ENCODE results near the gene ZNF473.

The ZNF473 gene

GRCh38 chr19:50025794-50026549, at the start of gene ZNF473:
Gene ZNF473 (plus strand): TSS chr19:50026005. CDS start chr19:50031083, 5,078 bp downstream.
- peak; percentile 99 for DNase-seq

DNA sequence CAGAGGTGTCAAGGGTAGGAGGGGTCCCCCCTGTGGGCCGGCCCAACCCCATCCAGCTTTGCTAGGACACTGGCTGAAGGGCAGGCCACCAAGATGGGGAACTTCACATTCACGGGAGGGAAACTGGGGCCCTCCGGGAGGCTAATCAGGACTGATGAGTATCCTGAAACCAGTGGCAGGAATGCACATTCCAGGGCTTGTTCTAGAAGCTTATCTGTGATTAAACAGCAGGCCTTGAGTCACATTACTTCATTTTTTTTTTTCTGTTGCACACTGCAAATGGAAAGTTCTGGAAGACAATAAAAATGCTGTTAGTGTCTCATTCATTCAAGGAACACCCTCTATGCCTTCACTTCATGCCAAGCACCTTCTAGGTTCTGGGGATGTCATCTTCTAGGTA, 49.3 kb upstream of the ZNF473 start:
- no peak for DNase-seq

GRCh38 chr19:49977076-49977475, 48.7 kb upstream of the ZNF473 start:
- DNase-seq: no peak

DNA sequence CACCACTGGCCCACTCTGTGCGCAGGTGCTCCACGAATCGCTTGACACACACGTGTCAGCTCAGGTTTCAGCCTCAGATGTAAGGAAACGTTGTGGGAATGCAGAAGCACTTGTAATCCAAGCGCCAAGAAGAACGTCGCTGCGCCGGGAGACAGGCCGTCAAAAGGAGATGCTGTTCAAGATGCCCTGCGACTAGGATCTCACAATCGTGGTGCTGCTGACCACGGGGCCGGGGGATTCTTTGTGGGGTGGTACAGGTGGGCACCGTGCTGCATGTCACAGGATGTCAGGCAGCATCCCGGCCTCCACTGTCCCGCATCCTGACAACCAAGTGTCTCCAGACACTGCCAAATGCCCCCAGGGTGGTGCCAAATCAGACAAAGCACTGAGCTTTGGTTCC, 47.9 kb upstream of the ZNF473 start:
- DNase-seq: no peak

DNA sequence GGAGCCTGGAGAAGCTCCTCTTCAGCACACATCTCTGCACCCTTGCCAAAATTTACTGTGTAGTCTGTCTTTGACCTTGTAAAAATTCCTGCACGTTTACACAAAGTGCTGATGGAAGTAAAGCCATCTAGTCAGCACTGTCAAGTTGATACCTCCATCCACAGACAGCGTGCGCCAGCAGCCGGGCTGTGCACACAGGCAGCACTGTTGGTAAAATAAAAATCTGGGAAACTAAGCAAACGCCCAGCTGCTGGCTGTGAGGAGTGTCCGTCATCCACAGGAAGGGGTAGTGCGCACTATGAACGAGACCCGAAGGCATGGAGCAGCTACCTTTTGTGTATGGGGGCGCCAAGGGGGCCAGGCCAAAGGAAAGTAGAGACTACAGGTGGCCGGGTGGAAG, 47.5 kb upstream of the ZNF473 start:
- no peak for DNase-seq

DNA sequence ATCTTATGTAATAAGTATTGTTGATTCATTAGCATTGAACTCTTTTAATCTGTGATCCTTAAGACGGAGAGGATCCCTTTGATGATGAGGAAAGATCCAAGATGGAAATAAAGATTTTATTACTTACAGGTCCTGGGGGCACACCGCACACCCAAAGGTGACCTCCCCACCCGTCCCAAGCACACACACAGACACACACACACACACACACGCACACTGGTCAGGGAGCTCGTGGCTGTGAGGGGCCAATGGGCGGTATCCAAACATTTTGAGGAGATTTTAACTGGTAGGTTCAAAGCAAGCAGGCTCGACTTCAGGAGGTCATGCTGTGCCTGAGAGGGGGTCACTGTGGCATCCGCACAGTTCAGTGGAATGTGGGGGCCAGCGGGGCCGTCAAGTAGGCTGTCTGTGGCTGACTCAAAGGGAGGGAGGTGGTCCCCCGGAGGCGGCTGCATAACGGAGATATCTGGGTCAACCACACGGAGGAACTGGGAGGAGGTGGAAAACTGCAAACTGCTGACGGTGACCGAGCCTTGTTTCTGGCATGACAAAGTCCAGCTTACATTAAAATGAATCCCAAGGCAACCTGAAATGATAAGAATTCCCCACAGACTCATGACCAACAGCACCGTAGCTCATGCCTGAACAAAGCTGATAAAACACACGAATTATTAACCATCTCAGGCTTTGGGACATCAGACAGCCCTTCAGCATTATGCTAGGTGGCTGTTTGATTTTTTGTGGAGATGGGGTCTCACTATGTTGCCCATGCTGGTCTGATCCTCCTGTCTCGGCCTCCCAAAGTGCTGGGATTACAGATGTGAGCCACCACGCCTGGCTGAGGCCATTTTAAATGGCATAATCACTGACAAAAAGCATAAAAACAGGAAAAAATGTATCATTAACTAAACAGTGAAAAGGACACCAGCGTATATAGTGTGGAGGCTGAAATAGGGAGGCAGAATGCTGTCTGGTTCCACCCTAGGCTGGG, 43.9 kb upstream of the ZNF473 start:
- no peak for DNase-seq

- DNase-seq: peak; percentile 33 to 80
Observed at GRCh38 chr19:49983645-49984229, 42.1 kb upstream of the ZNF473 start.

- no peak for DNase-seq
Observed at GRCh38 chr19:49984491-49984890, 41.3 kb upstream of the ZNF473 start.

- no peak for DNase-seq
Observed at GRCh38 chr19:49985871-49986270, 39.9 kb upstream of the ZNF473 start.

- no peak for DNase-seq
Observed at GRCh38 chr19:49986354-49986753, 39.5 kb upstream of the ZNF473 start.

DNA sequence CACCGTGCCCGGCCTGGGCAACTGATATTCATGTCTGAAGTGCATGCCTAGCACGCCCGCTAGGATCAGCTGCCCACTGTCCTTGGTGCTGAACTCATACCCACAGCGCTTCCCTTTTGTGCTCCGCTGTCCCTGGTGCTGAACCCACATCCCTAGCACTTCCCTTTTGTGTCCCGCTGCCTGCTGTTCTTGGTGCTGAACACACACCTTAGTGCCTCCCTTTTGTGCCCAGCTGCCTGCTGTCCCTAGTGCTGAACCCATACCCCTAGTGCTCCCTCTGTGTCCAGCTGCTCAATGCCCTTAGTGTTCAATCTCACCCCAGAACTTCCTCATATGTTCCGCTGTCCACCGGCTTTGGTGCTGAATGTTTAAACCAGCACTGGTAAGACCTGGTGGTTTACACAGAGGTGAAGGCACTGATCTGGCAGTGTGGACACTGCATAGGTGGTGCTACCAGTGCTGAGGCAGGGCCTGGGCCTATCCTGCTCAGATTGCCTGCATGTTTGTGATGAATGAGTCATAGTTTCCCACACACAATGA, 38.6 kb upstream of the ZNF473 start:
- no peak for DNase-seq

DNA sequence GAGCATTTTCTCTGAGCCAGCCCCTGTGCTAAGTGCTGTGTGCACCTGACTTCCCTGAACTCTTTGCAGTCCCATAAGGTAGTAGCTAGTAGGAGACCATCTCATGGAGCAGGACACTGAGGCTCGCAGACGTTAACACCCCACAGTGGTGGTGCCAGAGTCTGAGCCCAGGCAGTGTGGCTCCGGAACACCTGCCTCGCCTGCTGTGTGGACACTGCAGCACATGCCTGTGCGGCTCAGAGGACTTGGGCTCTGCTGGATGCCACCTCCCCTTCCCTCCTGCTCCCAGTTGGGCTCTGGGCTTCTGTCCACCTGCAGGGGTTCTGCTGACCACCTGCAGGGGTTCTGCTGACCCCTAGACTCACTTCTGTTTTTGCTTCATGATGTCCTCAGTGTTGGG, 37.8 kb upstream of the ZNF473 start:
- DNase-seq: no peak

GRCh38 chr19:49988433-49988832, 37.4 kb upstream of the ZNF473 start:
- no peak for DNase-seq

- DNase-seq: peak; percentile 49
Observed at GRCh38 chr19:49997709-49998108, 28.1 kb upstream of the ZNF473 start.

- DNase-seq: no peak
Observed at GRCh38 chr19:49999371-50000010, 26.3 kb upstream of the ZNF473 start.

GRCh38 chr19:50000038-50000840, 25.6 kb upstream of the ZNF473 start:
- no peak for DNase-seq

- no peak for DNase-seq
Observed at GRCh38 chr19:50000841-50001557, 24.8 kb upstream of the ZNF473 start.

GRCh38 chr19:50001775-50002174, 24.0 kb upstream of the ZNF473 start:
- DNase-seq: no peak

DNA sequence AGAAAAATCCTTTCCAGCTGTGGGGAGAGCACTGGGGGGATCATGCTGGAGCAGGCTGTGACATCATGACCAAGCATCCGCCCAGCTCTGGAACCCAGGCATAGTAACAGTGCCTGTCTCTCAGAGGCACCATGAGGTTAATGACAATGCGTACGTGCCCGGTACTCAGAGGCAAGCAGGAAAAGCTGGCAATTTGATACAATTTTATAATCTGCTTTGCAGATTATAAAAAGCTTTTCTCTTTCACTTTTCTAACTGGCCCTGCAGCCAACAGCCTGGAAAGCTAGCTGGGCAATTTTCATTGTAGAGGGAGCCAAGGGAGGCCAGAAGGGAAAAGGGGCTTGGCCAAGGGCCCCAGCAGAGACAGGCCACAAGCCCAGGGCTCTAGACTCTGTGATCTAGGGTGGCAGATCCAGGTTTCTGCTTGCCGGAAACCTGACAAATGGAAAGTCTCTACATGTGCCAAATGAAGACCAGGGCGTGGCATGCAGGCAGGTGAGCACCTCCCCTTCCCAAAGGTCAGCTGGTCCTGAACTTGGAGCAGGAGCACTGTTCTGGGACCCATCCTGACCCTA, 23.3 kb upstream of the ZNF473 start:
- DNase-seq: no peak

GRCh38 chr19:50003254-50003788, 22.5 kb upstream of the ZNF473 start:
- no peak for DNase-seq

Data from NCI-H1930 (cell line).